Heart right ventricle (tissue), 16 donors: ENCODE data around the gene ZFAND3. TPM values are rescaled to one million over a fixed set of nuclear protein-coding genes. Genes with fewer than 3 reads are reported as not detected.

ENCODE experiments used
- ATAC-seq, 8 donors: fragments of 200-7000 bp; cut with Tn5 transposase; one replicate each; pipeline ENCODE4 v1.9.1; 2020; ENCODE audit warnings: mild to moderate bottlenecking in 8 of 8, moderate library complexity in 8 of 8, moderate number of reproducible peaks in 1 of 8
- DNase-seq, 2 donors: peaks; one replicate each; pipeline ENCODE4 v3.0.0-alpha.2; 2020
- H3K27ac ChIP-seq, 10 donors: fragments of 200-600 bp; sonication (generic) in 2 of 10; one replicate each; pipeline versions ENCODE4 v1.5.0 to v1.8.0; 2020 to 2022; ENCODE audit warnings: mild to moderate bottlenecking in 3 of 10
- H3K27me3 ChIP-seq, 7 donors: fragments of 200-600 bp; one replicate each; pipeline ENCODE4 v1.8.0; 2021 to 2022; ENCODE audit warnings: mild to moderate bottlenecking in 2 of 7
- H3K36me3 ChIP-seq, 9 donors: fragments of 200-600 bp; sonication (generic) in 1 of 9; one replicate each; pipeline versions ENCODE4 v1.5.0 to v1.8.0; 2020 to 2022; ENCODE audit warnings: mild to moderate bottlenecking in 2 of 9
- H3K4me1 ChIP-seq, 9 donors: fragments of 200-600 bp; sonication (generic) in 1 of 9; one replicate each; pipeline versions ENCODE4 v1.5.0 to v1.8.0; 2020 to 2022; ENCODE audit warnings: mild to moderate bottlenecking in 4 of 9
- H3K4me3 ChIP-seq, 10 donors: fragments of 200-600 bp; sonication (generic) in 2 of 10; one replicate each; pipeline versions ENCODE4 v1.5.0 to v1.8.0; 2020 to 2022; ENCODE audit warnings: mild to moderate bottlenecking in 7 of 10, moderate library complexity in 2 of 10
- H3K9me3 ChIP-seq, 11 donors: fragments of 200-600 bp in 10 of 11; sonication (generic) in 2 of 11; one replicate each; pipeline versions ENCODE4 v1.5.0 to v1.8.0; 2013 to 2022; ENCODE audit warnings: mild to moderate bottlenecking in 2 of 11, control low read depth in 1 of 11, moderate library complexity in 1 of 11
- WGBS, 2 donors: extraction: QIAGEN DNeasy Blood & Tissue Kit; methylation state at CpG; one replicate each; pipeline ENCODE4 v1.1.7; 2013; ENCODE audit warnings: inconsistent platforms in 1 of 2; 5-methylcytosine and 5-hydroxymethylcytosine counted together
- intact Hi-C, 10 donors: fragments of 100-400 bp; cut with DNase I; formaldehyde crosslinking; loops; one replicate each; pipeline versions ENCODE4 v1.11.1 to v1.14.2; 2022
- polyA plus RNA-seq, 2 donors: library from polyadenylated mRNA; stranded (reverse); fragments of 200-250 nt; gene quantifications; one replicate each; pipeline ENCODE4 v1.2.3, GENCODE V29; 2013
- total RNA-seq, 10 donors: library from RNA; stranded (reverse); fragmentation: NEBNext Ultra II Directional in 3 of 10; extraction: Animal tissue kit (Norgen Biotek cat#: 25700) in 3 of 10; gene quantifications; one replicate each; pipeline versions ENCODE4 v1.2.1 to v1.2.4, GENCODE V29; 2021 to 2023
- TF ChIP-seq, protein P1 (sequence below), 9 donors: fragments of 200-600 bp; sonication (generic) in 2 of 9; IDR thresholded peaks; one replicate each; pipeline versions ENCODE4 v1.5.0 to v1.8.0; 2021 to 2022; ENCODE audit warnings: antibody characterized with exemption in 9 of 9, mild to moderate bottlenecking in 5 of 9, moderate library complexity in 1 of 9
- donor health status: Arrhythmogenic right ventricular cardiomyopathy.
- donor health status: ischemic (EF 13 %, LVEDD 7.1; RV severe dilation, severe dysfunction).
- donor health status: healthy with polysubstance abuse.
- donor health status: DM: no; HTN: yes; CAD: no.
- donor health status: DM: no; HTN: no; CAD: no.
- donor health status: ischemic (EF 25% LVEDD 6.9; RV normal size, moderate dysfunction).
- donor health status: ischemic (EF 25% LVEDD 5.7; RV mildly dilated, moderate dysfunction).
- donor health status: healthy.
- donor health status: DM: yes; HTN: yes; CAD: no.
- donor health status: Ischemic cardiomyopathy.
- donor health status: ischemic (EF 35%, LVEDD 5.7; RV mildly dilated, moderate dysfunction).
- donor health status: nonischemic (EF 11% LVEDD 7.7; RV severe dilation, severe dysfunction).
- donor health status: DM: yes; HTN: yes; CAD: no.
- donor health status: PGD.
- donor health status: ischemic (EF 29% LVEDD 5.4; RV normal size, mild dysfunction).
- donor health status: nonischemic (EF 23%, LVEDD 6.1; RV moderate dilation, normal function).

ZFAND3 gene
- total and polyA plus RNA-seq, 12 donors = 24.4 to 123 (median 105) TPM

GRCh38 chr6:38107073-38107472, 287.5 kb downstream of the ZFAND3 start:
- peaks cover 0 to 37% (median 18%) of the 10 kb centered on the region in 9 donors for H3K4me1 ChIP-seq
- no peaks in the 10 kb centered on the region for H3K9me3 ChIP-seq
- no peaks in the 10 kb centered on the region for H3K27me3 ChIP-seq
- intact Hi-C loops = no loop called here
- WGBS, 2 donors = 100% methylated on average over 1 of the region's 1 CpG
- H3K4me3 ChIP-seq = no peak overlapping the region
- no peak for DNase-seq
- H3K36me3 ChIP-seq = peaks cover 0 to 5% (median 0%) of the 10 kb centered on the region in 9 donors
- ATAC-seq = no peak
- no peak overlapping the region for H3K27ac ChIP-seq
- TF ChIP-seq, protein P1, sequence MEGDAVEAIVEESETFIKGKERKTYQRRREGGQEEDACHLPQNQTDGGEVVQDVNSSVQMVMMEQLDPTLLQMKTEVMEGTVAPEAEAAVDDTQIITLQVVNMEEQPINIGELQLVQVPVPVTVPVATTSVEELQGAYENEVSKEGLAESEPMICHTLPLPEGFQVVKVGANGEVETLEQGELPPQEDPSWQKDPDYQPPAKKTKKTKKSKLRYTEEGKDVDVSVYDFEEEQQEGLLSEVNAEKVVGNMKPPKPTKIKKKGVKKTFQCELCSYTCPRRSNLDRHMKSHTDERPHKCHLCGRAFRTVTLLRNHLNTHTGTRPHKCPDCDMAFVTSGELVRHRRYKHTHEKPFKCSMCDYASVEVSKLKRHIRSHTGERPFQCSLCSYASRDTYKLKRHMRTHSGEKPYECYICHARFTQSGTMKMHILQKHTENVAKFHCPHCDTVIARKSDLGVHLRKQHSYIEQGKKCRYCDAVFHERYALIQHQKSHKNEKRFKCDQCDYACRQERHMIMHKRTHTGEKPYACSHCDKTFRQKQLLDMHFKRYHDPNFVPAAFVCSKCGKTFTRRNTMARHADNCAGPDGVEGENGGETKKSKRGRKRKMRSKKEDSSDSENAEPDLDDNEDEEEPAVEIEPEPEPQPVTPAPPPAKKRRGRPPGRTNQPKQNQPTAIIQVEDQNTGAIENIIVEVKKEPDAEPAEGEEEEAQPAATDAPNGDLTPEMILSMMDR (IDR thresholded peaks at IDR 0.05) = no peak

GRCh38 chr6:38110481-38110971, 291.0 kb downstream of the ZFAND3 start:
- TF ChIP-seq, protein P1 (IDR thresholded peaks at IDR 0.05) = no peak
- 56 to 59% methylated on average over 8 of the region's 8 CpGs for WGBS, 2 donors
- Histone ChIP-seq H3K4me3 (no peak overlapping the region), H3K27me3 (no peaks in the 10 kb centered on the region), H3K36me3 (peaks cover 0 to 5% (median 0%) of the 10 kb centered on the region in 9 donors), H3K4me1 (peaks cover 0 to 37% (median 26%) of the 10 kb centered on the region in 9 donors), H3K27ac (peak overlapping the region in 1 of 10 donors; percentile 11), H3K9me3 (no peaks in the 10 kb centered on the region)
- DNase-seq (no peak), ATAC-seq (peak in 7 of 8 donors; percentile 38 to 83 (median 68))
- intact Hi-C loops = no loop called here

- no peaks in the 10 kb centered on the region for H3K9me3 ChIP-seq
- TF ChIP-seq, protein P1 (IDR thresholded peaks at IDR 0.05) = no peak
- no peak overlapping the region for H3K4me3 ChIP-seq
- H3K4me1 ChIP-seq = peaks cover 0 to 30% (median 26%) of the 10 kb centered on the region in 9 donors
- ATAC-seq (no peak), DNase-seq (no peak)
- H3K36me3 ChIP-seq = peaks cover 0 to 17% (median 0%) of the 10 kb centered on the region in 9 donors
- no peak overlapping the region for H3K27ac ChIP-seq
- intact Hi-C loops = no loop called here
- no peaks in the 10 kb centered on the region for H3K27me3 ChIP-seq
- 84% methylated on average over 5 of the region's 5 CpGs for WGBS, 2 donors
Observed at GRCh38 chr6:38112181-38112580, 292.7 kb downstream of the ZFAND3 start.

- peaks cover 0 to 35% (median 0%) of the 10 kb centered on the region in 9 donors for H3K36me3 ChIP-seq
- intact Hi-C loops = no loop called here
Observed at GRCh38 chr6:38113825-38114576, 294.5 kb downstream of the ZFAND3 start.

More at GRCh38 chr6:38113825-38114576, 294.5 kb downstream of the ZFAND3 start:
- peaks cover 0 to 38% (median 26%) of the 10 kb centered on the region in 9 donors for H3K4me1 ChIP-seq
- TF ChIP-seq, protein P1 (IDR thresholded peaks at IDR 0.05) = peak in 2 of 9 donors; percentile 14 to 15
- peak in 3 of 8 donors; percentile 11 to 54 (median 24) for ATAC-seq
- H3K9me3 ChIP-seq = no peaks in the 10 kb centered on the region
- H3K27ac ChIP-seq = no peak overlapping the region
- no peak for DNase-seq
- H3K27me3 ChIP-seq = no peaks in the 10 kb centered on the region
- WGBS, 2 donors = 94 to 98% methylated on average over 4 of the region's 4 CpGs
- no peak overlapping the region for H3K4me3 ChIP-seq
